HepG2 (cell line): Measurements from ENCODE around the gene DDX1. TPM values are rescaled to one million over a fixed set of nuclear protein-coding genes. Genes with fewer than 3 reads are reported as not detected.

Experiments
- ATAD3A ChIP-seq: sonication (generic); formaldehyde crosslinking; IDR thresholded peaks from 2 replicates; pipeline ENCODE4 v1.4.0; 2020; ENCODE audit warnings: missing genetic modification reagents
- IRX3 ChIP-seq: sonication (generic); formaldehyde crosslinking; IDR thresholded peaks from 2 replicates; pipeline ENCODE4 v1.8.1; 2023; ENCODE audit warnings: mild to moderate bottlenecking, low read depth, missing genetic modification reagents, borderline replicate concordance
- TRIM24 ChIP-seq: sonication (generic); formaldehyde crosslinking; IDR thresholded peaks from 2 replicates; pipeline ENCODE4 v1.8.0; 2022; ENCODE audit warnings: mild to moderate bottlenecking, missing genetic modification reagents
- ZHX2 ChIP-seq, 2 experiments: sonication (generic) in 1 of 2; formaldehyde crosslinking in 1 of 2; IDR thresholded peaks; 2 replicates each; pipeline versions ENCODE4 v1.6.1 to v1.9.0; 2014 to 2022; ENCODE audit warnings: antibody characterized with exemption in 1 of 2, borderline replicate concordance in 1 of 2, inconsistent platforms in 1 of 2, low read depth in 1 of 2, missing genetic modification reagents in 1 of 2
- ZNF670 ChIP-seq: sonication (generic); formaldehyde crosslinking; IDR thresholded peaks from 2 replicates; pipeline ENCODE4 v1.8.0; 2022; ENCODE audit warnings: mild to moderate bottlenecking, missing genetic modification reagents, borderline replicate concordance
- polyA plus RNA-seq, 8 experiments: library from polyadenylated mRNA; depleted of rRNA in 3 of 8; stranded (reverse) in 7 of 8; unstranded in 1 of 8; fragments of >200 nt; fragmentation: Illumina TruSeq in 4 of 8; extraction: Trizol in 4 of 8; gene quantifications; 2 replicates each; pipeline versions ENCODE4 v1.2.1 to v1.2.3, GENCODE V29; 2011 to 2016; ENCODE audit warnings: low read depth in 4 of 8, missing spikeins in 1 of 8, mixed read lengths in 1 of 8; ENCODE audit not compliant: insufficient read depth in 1 of 8
- total RNA-seq, 5 experiments: library from RNA; depleted of rRNA; stranded (reverse); fragments of >200 nt; fragmentation: Illumina TruSeq; extraction: Trizol; gene quantifications; 2 replicates each; pipeline ENCODE4 v1.2.3, GENCODE V29; 2016; ENCODE audit warnings: low read depth in 1 of 5

Gene DDX1
- total and polyA plus RNA-seq, 2 of the 13 experiments (the other 11 are each of a cell fraction or from before 2014, with no cell fraction given) = 81.6 to 130 TPM

DNA sequence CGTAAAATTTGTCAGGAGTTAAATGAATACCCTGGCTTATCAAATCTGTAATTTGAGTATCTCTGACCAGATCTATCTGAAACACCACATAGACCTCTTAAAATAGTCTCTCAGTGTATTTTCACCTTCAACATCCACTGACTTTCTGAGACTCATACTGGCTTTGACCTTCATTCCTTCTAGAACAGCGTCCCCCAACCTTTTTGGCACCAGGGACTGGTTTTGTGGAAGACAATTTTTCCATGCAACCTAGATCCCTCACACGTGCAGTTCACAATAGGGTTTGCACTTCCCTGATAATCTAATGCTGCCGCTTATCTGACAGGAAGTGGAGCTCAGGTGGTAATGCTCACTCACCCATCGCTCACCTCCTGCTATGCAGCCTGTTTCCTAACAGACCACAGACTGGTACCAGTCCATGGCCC, 33.8 kb upstream of the DDX1 start (continued):
- TF ChIP-seq ZHX2 (IDR thresholded peaks at IDR 0.05; ENCODE audit: low read depth) (no peak), ZHX2 (CRISPR knock-in tag; IDR thresholded peaks at IDR 0.05; ENCODE audit: borderline replicate concordance) (no peak), ZNF670 (no peak), ATAD3A (no peak), IRX3 (CRISPR knock-in tag) (no peak), TRIM24 (CRISPR knock-in tag) (no peak)
